IPS-15b (cell line): ENCODE measurements around the gene CRACR2A.

Experiments
- H3K27me3 ChIP-seq: one replicate; pipeline ENCODE4 v1.6.1; 2013; ENCODE audit warnings: low read length; ENCODE audit not compliant: control insufficient read depth, insufficient read depth
- H3K36me3 ChIP-seq: one replicate; pipeline ENCODE4 v1.6.1; 2013; ENCODE audit warnings: low read length; ENCODE audit not compliant: control insufficient read depth, insufficient read depth
- H3K4me1 ChIP-seq: one replicate; pipeline ENCODE4 v1.6.1; 2013; ENCODE audit warnings: mild to moderate bottlenecking, low read length; ENCODE audit not compliant: control insufficient read depth, insufficient read depth
- H3K4me3 ChIP-seq: one replicate; pipeline ENCODE4 v1.5.1; 2013; ENCODE audit warnings: low read depth, low read length
- H3K9ac ChIP-seq: one replicate; pipeline ENCODE4 v1.6.1; 2013; ENCODE audit warnings: low read depth, mild to moderate bottlenecking, low read length
- H3K9me3 ChIP-seq: one replicate; pipeline ENCODE4 v1.6.1; 2013; ENCODE audit warnings: mild to moderate bottlenecking, low read length; ENCODE audit not compliant: control insufficient read depth, insufficient read depth

Gene CRACR2A

DNA sequence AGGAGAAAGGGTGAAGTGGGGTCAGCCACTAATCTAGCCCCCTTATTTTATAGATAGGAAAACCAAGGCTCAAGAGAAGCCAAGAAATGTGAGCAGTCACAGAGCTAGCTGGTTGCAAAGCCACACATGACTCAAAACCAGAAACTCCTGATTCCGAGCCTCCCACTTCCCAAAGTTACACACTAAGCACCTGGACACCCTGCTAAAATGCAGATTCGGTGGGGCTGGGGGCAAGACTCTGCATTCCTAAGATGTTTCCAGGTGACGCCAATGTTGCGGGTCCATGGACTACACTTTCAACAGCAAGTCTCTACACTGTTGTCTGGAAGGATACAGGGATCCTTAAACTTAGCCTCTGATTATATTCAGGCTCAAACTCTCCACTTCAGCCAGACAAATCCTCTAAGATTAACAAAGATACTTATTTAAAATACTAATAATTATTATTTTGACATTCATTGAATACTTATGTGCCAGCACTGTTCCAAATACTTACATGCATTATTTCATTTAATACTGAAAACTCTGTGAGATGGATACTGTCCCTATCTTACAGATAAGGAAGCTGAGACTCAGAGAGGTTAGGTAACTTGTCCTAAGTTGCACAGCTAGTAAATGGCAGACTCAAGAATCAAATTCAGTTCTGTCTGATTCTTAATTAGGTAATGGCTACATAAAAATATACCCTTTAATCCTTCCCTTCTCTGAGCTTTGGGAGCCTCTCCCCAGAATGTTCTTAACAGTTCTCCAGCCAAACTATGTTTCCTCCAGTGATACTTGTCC is 81.4 kb downstream of the CRACR2A start:
- no peaks in the 10 kb centered on the region for H3K36me3 ChIP-seq
- H3K9ac ChIP-seq: no peak overlapping the region
- H3K4me3 ChIP-seq: no peak overlapping the region
- no peaks in the 10 kb centered on the region for H3K9me3 ChIP-seq
- H3K27me3 ChIP-seq: no peaks in the 10 kb centered on the region
- no peaks in the 10 kb centered on the region for H3K4me1 ChIP-seq

DNA sequence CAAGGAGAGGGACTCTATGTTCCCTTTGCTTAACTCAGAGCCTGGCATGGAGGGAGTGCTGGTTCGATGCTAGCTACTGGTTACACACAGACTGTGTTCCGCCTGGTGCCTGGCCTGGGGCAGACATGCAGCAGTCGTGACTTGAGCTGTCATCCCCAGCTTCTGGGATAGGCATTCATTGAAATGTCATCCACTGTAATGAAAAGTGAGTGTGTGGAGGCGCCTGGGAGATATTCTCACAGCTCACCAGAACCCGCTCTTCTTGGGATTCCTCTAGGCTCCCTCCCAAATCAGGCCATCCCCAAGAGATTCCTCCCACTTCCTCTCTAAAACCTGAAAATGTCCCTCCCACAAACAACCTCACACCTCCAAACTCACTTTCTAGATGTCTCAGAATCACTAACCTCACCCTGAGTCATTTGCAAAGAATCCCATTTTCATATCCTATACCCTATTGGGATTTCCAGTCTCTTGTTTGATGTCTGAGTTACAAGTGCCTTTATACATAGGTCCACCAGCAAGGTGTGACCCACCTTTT is 82.8 kb downstream of the CRACR2A start:
- Histone ChIP-seq H3K27me3 (no peaks in the 10 kb centered on the region), H3K4me1 (no peaks in the 10 kb centered on the region), H3K36me3 (no peaks in the 10 kb centered on the region)

DNA sequence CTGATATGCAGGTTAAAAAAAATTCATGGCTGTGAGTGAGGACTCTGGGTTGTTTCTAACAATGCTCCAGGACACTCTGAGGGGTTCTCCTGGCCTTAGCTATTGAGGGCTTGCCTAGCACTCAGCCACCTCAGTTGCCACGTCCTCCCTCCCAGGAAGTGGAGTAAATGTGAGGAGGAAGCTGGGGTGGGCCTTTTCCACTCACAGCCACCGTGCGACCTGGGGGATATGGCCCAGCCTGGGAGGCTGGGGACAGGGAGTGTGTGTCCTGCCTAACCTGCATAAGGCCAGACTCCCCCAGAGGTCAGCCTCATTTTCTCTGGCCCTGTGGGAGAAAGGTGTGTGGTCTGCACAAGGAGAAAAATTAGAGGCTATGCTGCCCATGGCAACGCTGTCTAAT is 83.3 kb downstream of the CRACR2A start:
- Histone ChIP-seq H3K9ac (no peak overlapping the region), H3K27me3 (no peaks in the 10 kb centered on the region), H3K4me3 (no peak overlapping the region), H3K9me3 (no peaks in the 10 kb centered on the region), H3K4me1 (no peaks in the 10 kb centered on the region), H3K36me3 (no peaks in the 10 kb centered on the region)

More for the DNA sequence above, 82.8 kb downstream of the CRACR2A start:
- Histone ChIP-seq H3K9me3 (no peaks in the 10 kb centered on the region), H3K4me3 (no peak overlapping the region), H3K9ac (no peak overlapping the region)

DNA sequence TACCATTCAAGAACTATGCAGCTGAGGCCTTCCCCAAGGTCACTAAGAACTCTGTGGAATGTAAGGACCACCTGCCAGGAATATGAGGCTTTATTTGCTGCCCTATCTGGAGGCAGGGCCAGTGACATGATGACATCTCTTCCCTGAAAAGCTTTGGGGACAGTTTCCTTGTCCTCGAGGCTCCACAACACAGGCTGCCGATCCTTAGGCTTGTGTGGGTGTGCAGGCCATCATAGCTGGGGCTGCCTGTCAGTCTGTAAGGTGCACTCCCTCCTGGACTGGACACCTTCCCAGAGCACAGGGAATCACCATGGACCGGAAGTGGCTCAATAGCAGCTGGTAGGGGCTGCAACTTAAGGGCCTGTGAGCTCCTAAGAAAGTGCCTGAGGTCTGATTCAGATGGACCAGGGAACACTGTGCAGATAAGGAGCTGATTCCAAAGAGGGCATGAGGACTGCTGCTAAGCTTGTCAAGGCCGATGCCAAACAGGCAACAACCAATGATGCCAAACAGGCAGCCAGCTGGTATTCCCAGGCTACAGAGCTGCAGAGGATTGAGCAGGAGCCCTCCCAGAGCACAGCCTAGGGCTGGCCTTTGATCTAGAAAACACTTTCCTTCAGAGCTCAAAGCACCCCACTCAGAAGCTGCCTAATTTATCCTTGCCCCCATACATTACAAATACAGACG is 84.3 kb downstream of the CRACR2A start:
- no peaks in the 10 kb centered on the region for H3K27me3 ChIP-seq
- no peaks in the 10 kb centered on the region for H3K4me1 ChIP-seq
- H3K4me3 ChIP-seq: no peak overlapping the region
- H3K36me3 ChIP-seq: no peaks in the 10 kb centered on the region
- no peak overlapping the region for H3K9ac ChIP-seq
- H3K9me3 ChIP-seq: no peaks in the 10 kb centered on the region

DNA sequence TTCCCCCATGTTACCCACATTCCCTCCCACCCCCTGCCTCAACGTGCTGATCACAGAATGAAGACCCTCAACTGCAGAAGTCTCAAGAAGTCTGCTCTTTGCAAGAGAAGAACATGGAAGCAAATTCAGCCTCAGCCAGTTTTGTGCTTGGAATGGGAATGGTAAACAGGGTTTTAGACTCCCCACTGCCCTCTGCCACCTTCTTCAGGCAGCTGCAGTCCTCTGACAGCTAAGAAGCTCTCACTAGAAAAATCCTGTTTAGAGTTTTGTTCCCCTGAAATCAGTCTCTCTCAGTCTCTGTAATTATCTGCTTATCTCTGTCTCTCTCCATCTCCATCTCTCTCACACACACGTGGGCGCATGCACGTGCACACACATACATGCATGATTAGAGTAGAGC is 85.4 kb downstream of the CRACR2A start:
- no peaks in the 10 kb centered on the region for H3K4me1 ChIP-seq
- no peaks in the 10 kb centered on the region for H3K9me3 ChIP-seq
- H3K27me3 ChIP-seq: no peaks in the 10 kb centered on the region
- H3K9ac ChIP-seq: no peak overlapping the region
- H3K4me3 ChIP-seq: no peak overlapping the region
- no peaks in the 10 kb centered on the region for H3K36me3 ChIP-seq

DNA sequence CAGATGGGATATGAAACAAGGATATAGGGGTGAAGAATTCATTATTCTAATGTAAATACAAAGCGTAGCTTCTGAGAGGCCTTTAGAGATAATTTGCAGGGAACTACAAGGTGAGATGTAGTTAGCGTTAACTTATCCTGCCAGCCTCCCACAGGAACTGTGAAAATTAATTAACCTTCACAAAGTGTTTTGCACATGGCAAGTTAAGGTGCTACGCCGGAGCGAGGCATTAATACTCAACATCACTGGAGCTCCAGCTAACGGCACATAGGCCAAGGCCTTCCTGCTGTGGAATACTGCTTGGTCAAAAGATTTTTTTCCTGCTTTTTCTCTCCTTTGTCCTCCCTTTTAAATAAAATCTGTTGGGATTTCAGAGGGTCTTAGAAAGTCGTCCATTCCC is 86.5 kb downstream of the CRACR2A start:
- Histone ChIP-seq H3K36me3 (no peaks in the 10 kb centered on the region), H3K9ac (no peak overlapping the region), H3K27me3 (no peaks in the 10 kb centered on the region), H3K4me3 (no peak overlapping the region), H3K4me1 (peaks cover 4% of the 10 kb centered on the region), H3K9me3 (no peaks in the 10 kb centered on the region)

DNA sequence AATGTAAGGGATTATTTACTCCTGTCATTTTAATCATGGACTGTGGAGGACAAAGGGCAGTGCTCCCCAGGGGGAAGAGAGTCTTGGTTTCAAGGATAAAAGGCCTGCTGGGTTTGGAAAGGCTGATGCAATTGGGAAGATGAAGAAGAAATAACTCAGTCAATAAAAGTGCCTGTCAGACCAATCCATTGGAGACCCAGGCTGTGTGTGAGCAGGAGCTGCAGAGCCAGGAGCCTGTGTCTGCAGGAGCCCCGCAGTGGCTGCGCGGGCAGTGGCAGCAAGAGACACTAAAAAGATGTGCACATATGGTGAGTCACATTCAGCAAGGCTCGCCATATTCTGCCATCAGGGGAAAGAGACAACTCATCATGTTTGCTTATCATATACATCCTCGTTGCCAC is 90.4 kb downstream of the CRACR2A start:
- H3K4me1 ChIP-seq: peaks cover 4% of the 10 kb centered on the region
- H3K27me3 ChIP-seq: no peaks in the 10 kb centered on the region
- no peaks in the 10 kb centered on the region for H3K9me3 ChIP-seq
- no peaks in the 10 kb centered on the region for H3K36me3 ChIP-seq
- H3K9ac ChIP-seq: no peak overlapping the region
- H3K4me3 ChIP-seq: no peak overlapping the region

DNA sequence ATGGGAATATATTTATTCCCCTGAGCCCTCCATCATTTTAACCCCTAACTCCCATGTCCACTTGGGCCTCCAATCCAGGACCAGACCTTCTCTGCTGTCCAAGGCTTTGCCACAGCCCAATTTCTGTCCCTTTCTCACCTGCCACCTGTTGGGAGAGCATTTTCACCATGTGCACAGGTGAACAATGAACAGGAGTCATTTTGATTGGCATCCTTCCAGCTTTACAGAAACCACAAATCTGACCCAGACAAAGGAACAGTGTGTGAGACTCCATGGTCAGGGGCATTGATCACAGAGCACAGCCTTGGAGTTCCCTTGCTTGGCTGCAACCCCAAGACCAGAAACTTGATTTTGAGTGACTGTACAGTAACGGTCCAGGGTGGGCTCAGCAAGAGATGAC is 91.9 kb downstream of the CRACR2A start:
- H3K4me3 ChIP-seq: no peak overlapping the region
- H3K9ac ChIP-seq: no peak overlapping the region
- H3K4me1 ChIP-seq: peaks cover 4% of the 10 kb centered on the region
- H3K9me3 ChIP-seq: no peaks in the 10 kb centered on the region
- no peaks in the 10 kb centered on the region for H3K36me3 ChIP-seq
- H3K27me3 ChIP-seq: no peaks in the 10 kb centered on the region

DNA sequence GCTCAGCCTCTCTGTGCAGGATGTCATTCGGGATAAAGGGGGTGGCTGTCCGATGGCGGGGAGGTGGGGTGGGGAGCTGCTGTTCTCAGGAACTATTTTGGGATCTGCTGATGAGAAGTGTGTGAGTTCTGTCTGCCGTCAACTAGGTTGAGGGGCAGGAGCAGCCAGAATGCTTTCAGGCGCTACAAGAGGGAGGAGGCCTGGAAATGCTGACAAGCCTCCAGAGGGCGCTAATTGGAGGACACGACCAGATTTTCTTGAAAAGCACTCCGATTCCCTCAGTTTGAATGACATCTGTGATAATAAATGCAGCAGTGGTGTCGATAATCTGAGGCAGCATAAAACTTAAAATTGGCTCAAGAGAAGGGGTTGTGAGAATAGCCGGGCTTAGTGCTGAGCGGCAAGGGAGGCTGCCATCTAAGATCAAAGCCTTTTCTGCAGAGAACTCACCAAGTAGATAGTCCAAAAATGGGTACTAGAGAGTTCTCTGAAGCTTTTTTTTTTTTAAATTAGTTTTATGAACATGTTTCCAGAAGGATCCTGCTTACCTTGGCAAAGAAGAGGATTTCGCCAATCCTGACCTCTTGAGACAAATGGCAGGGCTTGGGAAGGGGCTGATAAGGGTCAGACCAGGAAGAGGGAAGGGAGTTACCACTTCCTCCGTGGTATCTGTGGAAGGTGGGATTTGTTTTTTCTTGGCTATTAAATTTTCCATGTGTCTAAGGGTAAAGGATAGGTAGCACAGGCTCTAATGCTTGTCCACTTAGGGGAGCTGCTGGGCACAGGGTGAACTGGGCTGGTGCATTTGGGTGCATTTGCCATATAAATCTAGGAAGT is 94.4 kb downstream of the CRACR2A start:
- no peaks in the 10 kb centered on the region for H3K9me3 ChIP-seq
- no peaks in the 10 kb centered on the region for H3K36me3 ChIP-seq
- H3K27me3 ChIP-seq: no peaks in the 10 kb centered on the region
- H3K4me3 ChIP-seq: no peak overlapping the region
- no peak overlapping the region for H3K9ac ChIP-seq
- peaks cover 4% of the 10 kb centered on the region for H3K4me1 ChIP-seq

DNA sequence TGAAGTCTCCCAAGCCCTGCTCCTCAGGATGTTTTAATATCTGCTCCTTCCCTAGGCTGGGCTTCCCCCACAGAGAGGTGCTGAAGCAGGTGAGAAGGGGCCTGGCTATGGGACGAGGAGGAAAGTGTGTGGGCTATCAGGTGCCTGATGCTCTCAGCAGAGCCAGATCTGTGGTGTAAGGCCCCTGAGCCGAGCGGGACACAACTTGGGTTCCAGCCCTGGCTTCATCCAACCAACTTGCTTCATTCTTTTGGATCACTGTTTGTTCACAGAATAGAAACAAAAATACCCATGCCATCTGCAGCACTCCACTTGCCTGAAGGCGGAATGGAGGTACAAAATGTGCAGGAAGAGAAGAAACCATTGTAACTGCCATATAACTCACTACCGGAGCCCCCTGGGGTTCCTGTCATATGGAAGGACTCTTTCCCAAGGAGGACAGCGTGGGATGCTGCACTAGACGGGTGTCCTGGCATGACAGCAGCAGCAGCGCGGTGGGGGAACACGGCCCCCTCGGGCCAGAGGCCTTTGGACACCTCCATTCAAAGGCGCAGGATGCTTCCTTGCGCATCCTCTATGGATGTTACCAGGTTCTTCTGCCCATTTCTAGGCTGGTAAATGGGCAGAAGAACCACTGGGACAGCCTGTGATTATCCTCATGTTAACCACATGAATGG is 95.8 kb downstream of the CRACR2A start:
- no peaks in the 10 kb centered on the region for H3K27me3 ChIP-seq
- H3K9me3 ChIP-seq: no peaks in the 10 kb centered on the region
- no peaks in the 10 kb centered on the region for H3K36me3 ChIP-seq
- peaks cover under 1% of the 10 kb centered on the region for H3K4me1 ChIP-seq
- H3K4me3 ChIP-seq: no peak overlapping the region
- no peak overlapping the region for H3K9ac ChIP-seq

DNA sequence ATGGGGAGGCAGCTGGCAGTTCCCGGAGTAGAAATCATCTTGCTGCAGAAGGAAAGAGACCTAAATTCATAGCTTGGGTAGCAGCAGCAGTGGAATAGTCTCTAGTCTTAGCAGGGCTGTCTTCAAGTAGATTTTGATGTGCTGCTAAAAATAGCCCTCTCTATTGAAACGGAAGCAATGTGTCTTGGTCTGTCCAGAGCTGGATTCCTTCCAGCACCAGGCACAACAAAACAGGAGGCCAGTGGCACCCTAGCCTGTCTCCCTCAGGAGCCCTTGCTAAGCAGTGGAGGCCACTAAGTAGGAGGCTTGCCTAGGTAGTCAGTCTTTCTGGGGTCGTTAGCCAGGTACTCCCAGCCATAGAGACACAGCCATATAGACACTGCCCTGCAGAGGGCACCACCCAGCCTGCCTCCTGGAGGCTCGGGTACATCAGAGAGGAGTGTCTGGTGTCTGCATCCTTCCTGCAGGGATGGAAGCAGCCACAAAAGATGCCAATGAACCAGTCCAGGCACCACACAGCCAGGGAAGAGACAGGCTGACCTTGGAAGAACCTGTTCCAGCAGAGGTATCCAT is 97.5 kb downstream of the CRACR2A start:
- Histone ChIP-seq H3K9ac (no peak overlapping the region), H3K27me3 (no peaks in the 10 kb centered on the region), H3K4me1 (no peaks in the 10 kb centered on the region), H3K36me3 (no peaks in the 10 kb centered on the region), H3K4me3 (no peak overlapping the region), H3K9me3 (no peaks in the 10 kb centered on the region)
